ENCODE data around the gene AMDHD2.

- TF ChIP-seq EZH2phosphoT487 (IDR thresholded peaks at IDR 0.05; ENCODE audit: insufficient read depth, low read depth) (no peak), EZH2 (IDR thresholded peaks at IDR 0.05; ENCODE audit: insufficient read depth, poor library complexity, severe bottlenecking) (no peak)
Observed at GRCh38 chr16:2520784-2521531, 787 bp downstream of the AMDHD2 start.

All from GM23248 (cell line).